ENCODE measurements around the gene IL1R2. TPM values are rescaled to one million over a fixed set of nuclear protein-coding genes. Genes with fewer than 3 reads are reported as not detected.
"Not testable (repeated sequence)": the region's sequence is repeated elsewhere in the genome, so short reads cannot be mapped to it uniquely, and the experiment has no call there.

The IL1R2 gene
- polyA plus RNA-seq, 1 experiment, result not detected

DNA sequence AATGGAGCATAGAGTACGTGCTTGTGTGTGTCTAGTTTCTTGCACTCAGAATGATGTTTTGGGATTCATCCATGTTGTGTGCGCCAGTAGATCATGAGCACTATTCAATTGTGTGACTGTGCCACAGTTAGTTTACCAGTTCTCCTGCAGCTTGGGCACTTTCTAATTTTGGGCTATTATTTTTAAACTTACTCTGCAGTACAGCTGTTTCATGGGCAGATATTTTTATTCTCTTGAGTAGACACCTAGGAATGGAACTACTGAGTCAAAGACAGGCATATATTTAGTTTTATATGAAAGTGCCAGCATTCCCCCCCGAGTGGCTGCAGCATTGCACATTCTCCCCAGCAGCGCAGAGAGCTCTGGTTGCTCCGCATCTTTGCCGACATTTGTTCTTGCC, 74.8 kb downstream of the IL1R2 start:
- ChIA-PET CTCF (interaction anchor here (1.2 kb wide), 1 partner anchor 49 kb away, joined by 3 read pairs; no protein-coding TSS in a partner anchor), POLR2A (no interaction called here)

DNA sequence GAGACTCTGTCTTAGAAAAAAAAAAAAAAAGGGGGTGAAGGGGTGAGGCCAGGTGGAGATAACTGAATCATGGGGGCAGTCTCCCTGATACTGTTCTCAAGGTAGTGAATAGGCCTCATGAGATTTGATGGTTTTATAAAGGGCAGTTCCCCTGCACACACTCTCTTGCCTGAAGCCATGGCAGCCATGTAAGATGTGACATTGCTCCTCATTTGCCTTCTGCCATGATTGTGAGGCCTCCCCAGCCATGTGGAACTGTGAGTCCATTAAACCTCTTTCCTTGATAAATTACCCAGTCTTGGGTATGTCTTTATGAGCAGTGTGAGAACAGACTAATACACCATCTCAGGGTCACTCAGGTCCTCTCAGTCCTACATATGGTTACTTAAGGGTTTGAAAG, 76.4 kb downstream of the IL1R2 start:
- DNase-seq (ENCODE audit: low read depth); CTCF ChIA-PET; H3K36me3 ChIP-seq (ENCODE audit: control insufficient read depth, insufficient read depth, low read length); POLR2A ChIA-PET; H3K4me3 ChIP-seq (ENCODE audit: low read depth, low read length); H3K27me3 ChIP-seq (ENCODE audit: control insufficient read depth, insufficient read depth, low read length): not testable (repeated sequence)

More for the DNA sequence above, 74.8 kb downstream of the IL1R2 start:
- Histone ChIP-seq H3K27me3 (ENCODE audit: control insufficient read depth, insufficient read depth, low read length) (no peaks in the 10 kb centered on the region), H3K36me3 (ENCODE audit: control insufficient read depth, insufficient read depth, low read length) (no peaks in the 10 kb centered on the region), H3K4me3 (ENCODE audit: low read depth, low read length) (no peak overlapping the region)
- DNase-seq (ENCODE audit: low read depth), result no peak
- TF ChIP-seq, protein P1, sequence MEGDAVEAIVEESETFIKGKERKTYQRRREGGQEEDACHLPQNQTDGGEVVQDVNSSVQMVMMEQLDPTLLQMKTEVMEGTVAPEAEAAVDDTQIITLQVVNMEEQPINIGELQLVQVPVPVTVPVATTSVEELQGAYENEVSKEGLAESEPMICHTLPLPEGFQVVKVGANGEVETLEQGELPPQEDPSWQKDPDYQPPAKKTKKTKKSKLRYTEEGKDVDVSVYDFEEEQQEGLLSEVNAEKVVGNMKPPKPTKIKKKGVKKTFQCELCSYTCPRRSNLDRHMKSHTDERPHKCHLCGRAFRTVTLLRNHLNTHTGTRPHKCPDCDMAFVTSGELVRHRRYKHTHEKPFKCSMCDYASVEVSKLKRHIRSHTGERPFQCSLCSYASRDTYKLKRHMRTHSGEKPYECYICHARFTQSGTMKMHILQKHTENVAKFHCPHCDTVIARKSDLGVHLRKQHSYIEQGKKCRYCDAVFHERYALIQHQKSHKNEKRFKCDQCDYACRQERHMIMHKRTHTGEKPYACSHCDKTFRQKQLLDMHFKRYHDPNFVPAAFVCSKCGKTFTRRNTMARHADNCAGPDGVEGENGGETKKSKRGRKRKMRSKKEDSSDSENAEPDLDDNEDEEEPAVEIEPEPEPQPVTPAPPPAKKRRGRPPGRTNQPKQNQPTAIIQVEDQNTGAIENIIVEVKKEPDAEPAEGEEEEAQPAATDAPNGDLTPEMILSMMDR (IDR thresholded peaks at IDR 0.05; ENCODE audit: insufficient read depth, low read depth, low read length), result no peak

DNA sequence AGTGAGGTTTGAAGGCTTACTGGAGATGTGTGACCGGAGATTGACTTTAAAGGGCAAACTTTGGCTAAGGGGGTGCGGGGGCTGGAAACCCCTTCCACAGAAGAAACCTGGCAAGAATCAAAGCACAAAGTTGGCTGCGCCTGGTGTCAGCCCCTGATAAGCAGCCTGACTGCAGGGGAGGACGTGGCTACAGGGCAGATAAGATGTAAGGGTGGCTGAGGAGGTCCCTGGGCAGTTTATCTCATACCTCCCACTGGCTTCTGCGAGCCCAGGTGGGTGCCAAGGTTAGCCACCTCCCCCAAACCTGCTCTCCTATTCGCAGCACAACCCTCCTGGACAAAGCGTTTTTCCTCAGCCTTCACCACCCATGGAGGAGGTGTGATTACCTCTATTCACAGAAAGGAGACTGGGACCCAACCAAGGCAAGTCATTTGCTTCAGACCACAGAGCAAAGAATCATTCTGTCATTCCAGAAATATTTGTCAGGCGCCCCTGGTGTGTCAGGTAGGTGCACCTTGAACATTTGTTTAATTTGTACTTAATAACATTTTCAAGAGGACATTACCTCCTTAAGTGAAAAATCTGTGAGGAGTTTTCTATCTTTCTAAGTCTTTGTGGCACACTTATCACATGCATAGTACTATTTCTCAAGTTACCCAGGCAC, 77.7 kb downstream of the IL1R2 start:
- DNase-seq (ENCODE audit: low read depth), result no peak
- TF ChIP-seq, protein P1 (IDR thresholded peaks at IDR 0.05; ENCODE audit: insufficient read depth, low read depth, low read length), result no peak
- Histone ChIP-seq H3K27me3 (ENCODE audit: control insufficient read depth, insufficient read depth, low read length) (no peaks in the 10 kb centered on the region), H3K36me3 (ENCODE audit: control insufficient read depth, insufficient read depth, low read length) (no peaks in the 10 kb centered on the region), H3K4me3 (ENCODE audit: low read depth, low read length) (no peak overlapping the region)
- CTCF ChIA-PET, result interaction anchor here (1.4 kb wide), 1 partner anchor 97 kb away, joined by 5 read pairs; no protein-coding TSS in a partner anchor
- POLR2A ChIA-PET, result no interaction called here

DNA sequence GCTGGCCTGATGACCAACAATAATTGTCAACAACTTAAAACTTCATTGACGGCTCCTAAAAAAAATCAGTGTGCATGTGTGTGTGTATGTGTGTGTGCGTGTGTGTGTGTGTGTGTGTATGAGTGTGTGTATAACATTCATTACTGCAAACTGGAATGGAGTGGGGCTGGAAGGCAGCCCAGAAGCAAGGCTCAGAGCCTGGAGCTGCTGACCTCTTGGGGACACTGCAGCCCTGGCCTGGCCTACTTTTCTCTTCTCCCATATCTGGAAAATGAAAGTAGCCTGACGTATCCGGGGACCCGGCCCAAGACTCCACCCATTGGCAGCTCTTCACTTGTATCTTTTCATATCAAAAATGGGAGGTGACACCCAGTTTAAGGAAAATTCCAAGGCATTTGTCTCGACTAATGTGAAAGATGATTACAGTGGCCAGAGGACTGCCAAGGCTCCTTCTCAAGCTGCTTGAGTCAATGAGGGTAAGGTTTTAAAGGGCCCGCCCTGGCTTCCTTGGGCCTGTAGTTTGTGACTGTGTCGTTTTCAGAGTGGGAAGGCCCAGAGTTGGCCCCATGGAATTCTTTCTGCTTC, 78.4 kb downstream of the IL1R2 start:
- CTCF ChIA-PET, result interaction anchor here (0.7 to 1.4 kb wide), 4 partner anchors 9 to 96 kb away, joined by 3 to 5 read pairs (median 4); no protein-coding TSS in a partner anchor
- Histone ChIP-seq H3K27me3 (ENCODE audit: control insufficient read depth, insufficient read depth, low read length) (no peaks in the 10 kb centered on the region), H3K36me3 (ENCODE audit: control insufficient read depth, insufficient read depth, low read length) (no peaks in the 10 kb centered on the region), H3K4me3 (ENCODE audit: low read depth, low read length) (no peak overlapping the region)
- TF ChIP-seq, protein P1 (IDR thresholded peaks at IDR 0.05; ENCODE audit: insufficient read depth, low read depth, low read length), result 0 out of 2 replicates have a peak, but pooled peaks have one; percentile 10
- POLR2A ChIA-PET, result no interaction called here
- DNase-seq (ENCODE audit: low read depth), result no peak

DNA sequence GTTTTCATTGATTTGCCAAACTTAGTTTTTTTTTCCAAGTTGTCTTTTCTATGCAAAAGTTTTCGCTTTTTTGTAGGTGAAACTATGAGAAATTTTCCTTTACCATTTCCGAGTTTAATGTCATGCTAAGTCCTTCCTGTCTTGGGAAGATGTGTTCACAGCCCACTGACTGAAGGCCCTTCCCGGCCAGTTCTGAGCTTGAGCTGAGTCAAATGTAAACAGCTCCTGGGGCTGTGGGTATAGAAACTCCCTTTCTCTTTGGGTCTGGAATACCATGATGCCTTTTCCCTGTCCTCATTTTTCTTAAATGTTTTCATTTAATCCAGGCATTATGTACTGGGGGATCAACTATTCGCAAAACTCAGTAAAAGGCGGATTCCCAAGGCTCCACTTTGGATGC, 81.0 kb downstream of the IL1R2 start:
- H3K4me3 ChIP-seq (ENCODE audit: low read depth, low read length), result no peak overlapping the region
- no peak for DNase-seq (ENCODE audit: low read depth)
- no peaks in the 10 kb centered on the region for H3K36me3 ChIP-seq (ENCODE audit: control insufficient read depth, insufficient read depth, low read length)
- POLR2A ChIA-PET, result no interaction called here
- H3K27me3 ChIP-seq (ENCODE audit: control insufficient read depth, insufficient read depth, low read length), result no peaks in the 10 kb centered on the region
- CTCF ChIA-PET, result no interaction called here
- TF ChIP-seq, protein P1 (IDR thresholded peaks at IDR 0.05; ENCODE audit: insufficient read depth, low read depth, low read length), result no peak
